ENCODE data around the gene SLC24A4.
"Not testable (repeated sequence)": the region's sequence is repeated elsewhere in the genome, so short reads cannot be mapped to it uniquely, and the experiment has no call there.

SLC24A4 gene

DNA sequence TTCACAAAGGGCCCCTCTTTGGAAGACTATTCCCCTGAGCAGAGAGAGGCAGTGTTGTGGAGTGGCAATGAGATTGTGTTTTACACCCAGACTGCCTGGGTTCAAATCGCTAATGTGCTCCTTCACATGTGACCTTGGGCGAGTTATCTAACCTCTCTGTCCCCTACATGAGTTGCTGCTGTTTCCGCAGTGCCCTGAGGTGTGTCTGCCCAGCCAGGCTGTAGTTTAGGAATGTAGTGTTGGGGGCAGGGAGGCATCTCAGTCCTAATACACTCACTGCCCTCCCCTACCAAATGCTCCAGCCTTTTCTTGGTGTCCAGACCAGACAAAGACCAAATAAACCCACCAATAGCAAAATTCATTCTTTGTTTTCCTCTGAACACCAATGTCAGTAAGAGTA lies 78.6 kb downstream of the SLC24A4 start:
- no peak for TF ChIP-seq CTCF (IDR thresholded peaks at IDR 0.05; ENCODE audit: low read depth, low read length)
- H3K4me3 ChIP-seq (ENCODE audit: low read depth, low read length): no peak overlapping the region

- H3K4me3 ChIP-seq (ENCODE audit: low read depth, low read length): not testable (repeated sequence)
These were observed 79.5 kb downstream of the SLC24A4 start for GRCh38 chr14:92402500-92402899.

- no peak for TF ChIP-seq CTCF (IDR thresholded peaks at IDR 0.05; ENCODE audit: low read depth, low read length)
These were observed 81.1 kb downstream of the SLC24A4 start for GRCh38 chr14:92404018-92404417.

GRCh38 chr14:92404421-92404820 lies 81.5 kb downstream of the SLC24A4 start:
- H3K4me3 ChIP-seq (ENCODE audit: low read depth, low read length): no peak overlapping the region
- no peak for TF ChIP-seq CTCF (IDR thresholded peaks at IDR 0.05; ENCODE audit: low read depth, low read length)

More at GRCh38 chr14:92404018-92404417, 81.1 kb downstream of the SLC24A4 start:
- no peak overlapping the region for H3K4me3 ChIP-seq (ENCODE audit: low read depth, low read length)

DNA sequence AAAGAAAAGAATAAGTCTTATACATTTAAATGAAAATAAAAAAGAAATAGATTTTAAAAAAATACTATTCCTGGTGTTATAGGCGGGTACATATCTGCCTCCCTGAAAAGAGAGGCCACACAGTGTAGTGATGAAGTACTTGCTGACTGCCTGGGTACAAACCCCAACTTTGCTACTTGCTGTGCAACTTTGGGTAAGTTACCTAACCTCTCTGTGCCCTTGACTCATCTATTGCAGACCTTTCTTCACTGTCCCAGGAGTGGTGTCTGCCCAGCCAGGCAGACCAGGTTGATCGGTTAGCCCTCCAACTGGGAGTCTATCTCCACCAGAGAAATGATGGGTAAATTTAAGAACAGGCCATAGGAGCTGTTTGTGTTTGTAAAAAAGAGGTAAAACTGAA lies 82.0 kb downstream of the SLC24A4 start:
- TF ChIP-seq CTCF (IDR thresholded peaks at IDR 0.05; ENCODE audit: low read depth, low read length): no peak
- H3K4me3 ChIP-seq (ENCODE audit: low read depth, low read length): no peak overlapping the region

GRCh38 chr14:92407410-92407809 lies 84.4 kb downstream of the SLC24A4 start:
- H3K4me3 ChIP-seq (ENCODE audit: low read depth, low read length): no peak overlapping the region
- no peak for TF ChIP-seq CTCF (IDR thresholded peaks at IDR 0.05; ENCODE audit: low read depth, low read length)

GRCh38 chr14:92409043-92409442 lies 86.1 kb downstream of the SLC24A4 start:
- H3K4me3 ChIP-seq (ENCODE audit: low read depth, low read length): no peak overlapping the region
- no peak for TF ChIP-seq CTCF (IDR thresholded peaks at IDR 0.05; ENCODE audit: low read depth, low read length)

- no peak overlapping the region for H3K4me3 ChIP-seq (ENCODE audit: low read depth, low read length)
- no peak for TF ChIP-seq CTCF (IDR thresholded peaks at IDR 0.05; ENCODE audit: low read depth, low read length)
These were observed 88.2 kb downstream of the SLC24A4 start for GRCh38 chr14:92411135-92411534.
